ENCODE measurements around the gene HAGH. TPM values are rescaled to one million over a fixed set of nuclear protein-coding genes. Genes with fewer than 3 reads are reported as not detected.

The HAGH gene
- total and polyA plus RNA-seq, 9 of the 15 experiments (the other 6 are each of a cell fraction or from before 2014, with no cell fraction given), result 0.46 to 35.1 (median 16.8) TPM

DNA sequence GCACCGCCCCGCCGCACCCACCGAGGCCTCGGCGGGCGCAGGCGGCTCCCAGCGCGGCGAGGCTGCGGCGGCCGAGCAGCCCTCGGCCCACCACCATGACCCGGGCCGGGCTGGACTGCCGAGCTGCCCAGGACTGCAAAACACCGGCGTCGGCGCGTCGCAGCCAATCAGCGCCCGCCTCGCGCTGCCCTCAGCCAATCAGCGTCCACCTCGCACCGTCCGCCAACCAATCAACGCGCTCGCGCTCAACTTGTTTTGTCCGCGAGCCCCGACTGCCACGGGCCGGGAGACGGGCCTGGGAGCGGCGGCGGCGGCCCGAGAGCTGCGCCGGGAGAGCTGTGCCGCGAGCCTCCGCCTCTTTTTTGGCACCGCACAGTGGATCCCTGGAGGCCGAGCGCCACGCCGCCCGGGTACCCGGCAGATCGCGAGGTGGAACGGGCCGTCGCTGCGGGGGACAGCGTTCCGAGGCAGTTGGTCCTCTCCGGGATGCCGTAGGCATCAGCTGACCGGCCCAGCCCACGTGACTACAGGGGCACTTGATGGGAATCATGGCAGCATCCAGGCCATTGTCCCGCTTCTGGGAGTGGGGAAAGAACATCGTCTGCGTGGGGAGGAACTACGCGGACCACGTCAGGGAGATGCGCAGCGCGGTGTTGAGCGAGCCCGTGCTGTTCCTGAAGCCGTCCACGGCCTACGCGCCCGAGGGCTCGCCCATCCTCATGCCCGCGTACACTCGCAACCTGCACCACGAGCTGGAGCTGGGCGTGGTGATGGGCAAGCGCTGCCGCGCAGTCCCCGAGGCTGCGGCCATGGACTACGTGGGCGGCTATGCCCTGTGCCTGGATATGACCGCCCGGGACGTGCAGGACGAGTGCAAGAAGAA lies at the start of gene HAGH, which contains the start of gene FAHD1 (continued):
- TF ChIP-seq ZBTB5 (IDR thresholded peaks at IDR 0.05) (0 out of 2 replicates have a peak, but pooled peaks have one; percentile 37), RBM25 (IDR thresholded peaks at IDR 0.05; ENCODE audit: low read depth, low read length, severe bottlenecking) (peak; percentile 100), ZNF282 (CRISPR knock-in tag; IDR thresholded peaks at IDR 0.05) (no peak), SRSF3 (IDR thresholded peaks at IDR 0.05; ENCODE audit: insufficient read depth, low read length) (no peak), HLTF (IDR thresholded peaks at IDR 0.05) (peak; percentile 41), RFX1 (IDR thresholded peaks at IDR 0.05) (no peak), ELF4 (CRISPR knock-in tag; IDR thresholded peaks at IDR 0.05) (no peak), CBX2 (IDR thresholded peaks at IDR 0.05; ENCODE audit: insufficient read depth, low read length, poor library complexity, severe bottlenecking) (no peak), ZNF24 (IDR thresholded peaks at IDR 0.05) (no peak), ZBTB12 (CRISPR knock-in tag; IDR thresholded peaks at IDR 0.05) (no peak), ZNF212 (CRISPR knock-in tag; IDR thresholded peaks at IDR 0.05) (no peak), PHF21A (IDR thresholded peaks at IDR 0.05; ENCODE audit: borderline replicate concordance, low read depth) (peak; percentile 93), MEIS2 (IDR thresholded peaks at IDR 0.05; ENCODE audit: partially characterized antibody) (no peak), ZNF668 (CRISPR knock-in tag; IDR thresholded peaks at IDR 0.05) (no peak), MAX (CRISPR knock-in tag; IDR thresholded peaks at IDR 0.05) (peak; percentile 97), TAL1 (IDR thresholded peaks at IDR 0.05) (no peak), BCL6 (CRISPR knock-in tag; IDR thresholded peaks at IDR 0.05) (no peak), SETDB1 (IDR thresholded peaks at IDR 0.05; ENCODE audit: low read length) (no peak), MAFG (tag; conservative IDR thresholded peaks at IDR 0.05) (no peak), U2AF2 (optimal IDR thresholded peaks at IDR 0.05; ENCODE audit: low read depth, low read length) (no peak), ZNF134 (CRISPR knock-in tag; conservative IDR thresholded peaks at IDR 0.05) (no peak), ZNF507 (tag; conservative IDR thresholded peaks at IDR 0.05) (no peak), DNMT1 (IDR thresholded peaks at IDR 0.05) (no peak), SIN3B (IDR thresholded peaks at IDR 0.05; ENCODE audit: low read depth) (peak; percentile 99)
- TF ChIP-seq, protein P1, sequence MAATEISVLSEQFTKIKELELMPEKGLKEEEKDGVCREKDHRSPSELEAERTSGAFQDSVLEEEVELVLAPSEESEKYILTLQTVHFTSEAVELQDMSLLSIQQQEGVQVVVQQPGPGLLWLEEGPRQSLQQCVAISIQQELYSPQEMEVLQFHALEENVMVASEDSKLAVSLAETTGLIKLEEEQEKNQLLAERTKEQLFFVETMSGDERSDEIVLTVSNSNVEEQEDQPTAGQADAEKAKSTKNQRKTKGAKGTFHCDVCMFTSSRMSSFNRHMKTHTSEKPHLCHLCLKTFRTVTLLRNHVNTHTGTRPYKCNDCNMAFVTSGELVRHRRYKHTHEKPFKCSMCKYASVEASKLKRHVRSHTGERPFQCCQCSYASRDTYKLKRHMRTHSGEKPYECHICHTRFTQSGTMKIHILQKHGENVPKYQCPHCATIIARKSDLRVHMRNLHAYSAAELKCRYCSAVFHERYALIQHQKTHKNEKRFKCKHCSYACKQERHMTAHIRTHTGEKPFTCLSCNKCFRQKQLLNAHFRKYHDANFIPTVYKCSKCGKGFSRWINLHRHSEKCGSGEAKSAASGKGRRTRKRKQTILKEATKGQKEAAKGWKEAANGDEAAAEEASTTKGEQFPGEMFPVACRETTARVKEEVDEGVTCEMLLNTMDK (IDR thresholded peaks at IDR 0.05; ENCODE audit: borderline replicate concordance, insufficient read depth, low read depth, low read length, poor library complexity, severe bottlenecking), result no peak

Data from K562 (cell line).